ENCODE results near the gene RAB11FIP5.

RAB11FIP5 gene

GRCh38 chr2:73031095-73031678 lies 81.6 kb downstream of the RAB11FIP5 start:
- H3K4me3 ChIP-seq (replicated peaks; ENCODE audit: low read depth, low read length) = no peak overlapping the region
- TF ChIP-seq CTCF (IDR thresholded peaks at IDR 0.05; ENCODE audit: low read length, missing control alignments) = no peak
- DNase-seq (ENCODE audit: low read depth) = no peak

- no peak overlapping the region for H3K4me3 ChIP-seq (replicated peaks; ENCODE audit: low read depth, low read length)
- no peak for TF ChIP-seq CTCF (IDR thresholded peaks at IDR 0.05; ENCODE audit: low read length, missing control alignments)
- peak; percentile 19 for DNase-seq (ENCODE audit: low read depth)
Measured at GRCh38 chr2:73028841-73029240, 83.9 kb downstream of the RAB11FIP5 start.

- H3K4me3 ChIP-seq (replicated peaks; ENCODE audit: low read depth, low read length) = no peak overlapping the region
- DNase-seq (ENCODE audit: low read depth) = no peak
Measured at GRCh38 chr2:73027340-73027739, 85.4 kb downstream of the RAB11FIP5 start.

GRCh38 chr2:73023497-73023896 lies 89.3 kb downstream of the RAB11FIP5 start:
- H3K4me3 ChIP-seq (replicated peaks; ENCODE audit: low read depth, low read length) = no peak overlapping the region
- TF ChIP-seq CTCF (IDR thresholded peaks at IDR 0.05; ENCODE audit: low read length, missing control alignments) = no peak
- DNase-seq (ENCODE audit: low read depth) = no peak

More at GRCh38 chr2:73027340-73027739, 85.4 kb downstream of the RAB11FIP5 start:
- no peak for TF ChIP-seq CTCF (IDR thresholded peaks at IDR 0.05; ENCODE audit: low read length, missing control alignments)
